H9 (cell line): ENCODE measurements around the gene FARS2. TPM values are rescaled to one million over a fixed set of nuclear protein-coding genes. Genes with fewer than 3 reads are reported as not detected.

Source experiments
- DNase-seq: peaks from one replicate; pipeline ENCODE4 v3.0.0-alpha.2; 2017
- H2AFZ ChIP-seq: one replicate; pipeline ENCODE4 v1.6.1; 2013; ENCODE audit warnings: mild to moderate bottlenecking, low read length, control low read depth, moderate library complexity
- H2AK5ac ChIP-seq: 2 replicates; pipeline ENCODE4 v1.6.1; 2013; ENCODE audit warnings: low read length, control low read depth, mixed read lengths; ENCODE audit not compliant: insufficient read length
- H2BK120ac ChIP-seq: one replicate; pipeline ENCODE4 v1.6.1; 2013; ENCODE audit warnings: low read depth, mild to moderate bottlenecking, low read length, control low read depth, inconsistent platforms; ENCODE audit not compliant: poor library complexity, severe bottlenecking
- H2BK12ac ChIP-seq: 2 replicates; pipeline ENCODE4 v1.6.1; 2013; ENCODE audit warnings: low read length, control low read depth, mixed read lengths, low read depth; ENCODE audit not compliant: insufficient read length
- H2BK15ac ChIP-seq: 2 replicates; pipeline ENCODE4 v1.6.1; 2013; ENCODE audit warnings: low read depth, low read length, control low read depth
- H2BK20ac ChIP-seq: one replicate; pipeline ENCODE4 v1.6.1; 2013; ENCODE audit warnings: low read depth, mild to moderate bottlenecking, low read length, control low read depth, inconsistent platforms; ENCODE audit not compliant: poor library complexity, severe bottlenecking
- H2BK5ac ChIP-seq: 2 replicates; pipeline ENCODE4 v1.6.1; 2013; ENCODE audit warnings: low read length, control low read depth, mixed read lengths; ENCODE audit not compliant: insufficient read length
- H3K14ac ChIP-seq: 2 replicates; pipeline ENCODE4 v1.6.1; 2013; ENCODE audit warnings: low read length, control low read depth; ENCODE audit not compliant: insufficient read depth
- H3K18ac ChIP-seq: 2 replicates; pipeline ENCODE4 v1.6.1; 2013; ENCODE audit warnings: low read depth, mild to moderate bottlenecking, mixed read lengths, low read length, control low read depth; ENCODE audit not compliant: insufficient read length
- H3K23ac ChIP-seq: 2 replicates; pipeline ENCODE4 v1.6.1; 2013; ENCODE audit warnings: low read length, control low read depth, mixed read lengths, low read depth; ENCODE audit not compliant: insufficient read length
- H3K23me2 ChIP-seq: 2 replicates; pipeline ENCODE4 v1.6.1; 2013; ENCODE audit warnings: low read depth, mild to moderate bottlenecking, mixed read lengths, low read length, control low read depth; ENCODE audit not compliant: insufficient read length, poor library complexity, severe bottlenecking
- H3K27ac ChIP-seq: 2 replicates; pipeline ENCODE4 v1.5.1; 2013; ENCODE audit warnings: low read length, control low read depth, mixed read lengths, low read depth; ENCODE audit not compliant: insufficient read length
- H3K27me3 ChIP-seq: 2 replicates; pipeline ENCODE4 v1.6.1; 2013; ENCODE audit warnings: low read length, control low read depth, inconsistent platforms; ENCODE audit not compliant: insufficient read depth
- H3K4ac ChIP-seq: 2 replicates; pipeline ENCODE4 v1.6.1; 2013; ENCODE audit warnings: low read depth, mild to moderate bottlenecking, control low read depth, inconsistent platforms, low read length, moderate library complexity
- H3K4me1 ChIP-seq: 2 replicates; pipeline ENCODE4 v1.6.1; 2013; ENCODE audit warnings: low read length, control low read depth, inconsistent platforms; ENCODE audit not compliant: insufficient read depth
- H3K4me2 ChIP-seq: 2 replicates; pipeline ENCODE4 v1.6.1; 2013; ENCODE audit warnings: low read length, control low read depth, mixed read lengths; ENCODE audit not compliant: insufficient read length, insufficient read depth
- H3K56ac ChIP-seq: 2 replicates; pipeline ENCODE4 v1.6.1; 2013; ENCODE audit warnings: low read depth, mild to moderate bottlenecking, mixed read lengths, low read length, control low read depth; ENCODE audit not compliant: insufficient read length
- H3K79me1 ChIP-seq: 2 replicates; pipeline ENCODE4 v1.6.1; 2013; ENCODE audit warnings: low read depth, mild to moderate bottlenecking, moderate library complexity, low read length, control low read depth, inconsistent platforms; ENCODE audit not compliant: insufficient read depth, poor library complexity, severe bottlenecking
- H3K79me2 ChIP-seq: 2 replicates; pipeline ENCODE4 v1.6.1; 2013; ENCODE audit warnings: low read length, control low read depth, inconsistent platforms; ENCODE audit not compliant: insufficient read depth
- H3K9ac ChIP-seq: 2 replicates; pipeline ENCODE4 v1.6.1; 2013; ENCODE audit warnings: low read length, control low read depth, mixed read lengths; ENCODE audit not compliant: insufficient read length; ENCODE audit errors: extremely low read depth
- H3K9me3 ChIP-seq: one replicate; pipeline ENCODE4 v1.6.1; 2013; ENCODE audit warnings: low read depth, low read length, inconsistent platforms; ENCODE audit not compliant: control insufficient read depth
- H3T11ph ChIP-seq: one replicate; pipeline ENCODE4 v1.6.1; 2013; ENCODE audit warnings: mild to moderate bottlenecking, low read length, control low read depth, inconsistent platforms
- H4K20me1 ChIP-seq: one replicate; pipeline ENCODE4 v1.6.1; 2013; ENCODE audit not compliant: control insufficient read depth, insufficient read length, insufficient read depth
- H4K5ac ChIP-seq: 2 replicates; pipeline ENCODE4 v1.6.1; 2013; ENCODE audit warnings: low read depth, mild to moderate bottlenecking, mixed read lengths, low read length, control low read depth; ENCODE audit not compliant: insufficient read length
- H4K8ac ChIP-seq: replicated peaks from 2 replicates; pipeline ENCODE4 v1.6.1; 2013; ENCODE audit warnings: low read length, control low read depth, mixed read lengths, low read depth; ENCODE audit not compliant: insufficient read length
- H4K91ac ChIP-seq: 2 replicates; pipeline ENCODE4 v1.6.1; 2013; ENCODE audit warnings: low read depth, mild to moderate bottlenecking, moderate library complexity, mixed read lengths, low read length, control low read depth; ENCODE audit not compliant: insufficient read length
- H3K27ac Mint-ChIP-seq, 3 experiments: 2 replicates in 2 of 3; 3 replicates in 1 of 3; pipeline ENCODE4 v1.8.0; 2020 to 2021; ENCODE audit warnings: mixed read lengths in 3 of 3, mild to moderate bottlenecking in 1 of 3, moderate library complexity in 1 of 3
- H3K27me3 Mint-ChIP-seq: 2 replicates; pipeline ENCODE4 v1.8.0; 2021; ENCODE audit warnings: low read depth, mild to moderate bottlenecking, moderate library complexity, mixed read lengths
- H3K36me3 Mint-ChIP-seq, 3 experiments: 2 replicates in 2 of 3; 3 replicates in 1 of 3; pipeline ENCODE4 v1.8.0; 2020 to 2021; ENCODE audit warnings: low read depth in 3 of 3, mixed read lengths in 3 of 3; ENCODE audit not compliant: insufficient read depth in 1 of 3
- H3K4me1 Mint-ChIP-seq, 2 experiments: 2 replicates each; pipeline ENCODE4 v1.8.0; 2020; ENCODE audit warnings: mixed read lengths in 2 of 2
- H3K4me3 Mint-ChIP-seq, 2 experiments: 2 replicates in 1 of 2; 3 replicates in 1 of 2; pipeline ENCODE4 v1.8.0; 2020 to 2021; ENCODE audit warnings: mild to moderate bottlenecking in 2 of 2, mixed read lengths in 2 of 2, moderate library complexity in 1 of 2
- H3K9me3 Mint-ChIP-seq, 2 experiments: 2 replicates in 1 of 2; 3 replicates in 1 of 2; pipeline ENCODE4 v1.8.0; 2020; ENCODE audit warnings: mild to moderate bottlenecking in 2 of 2, mixed read lengths in 2 of 2, moderate library complexity in 1 of 2
- WGBS: extraction: QIAGEN DNeasy Blood & Tissue Kit; methylation state at CpG from one replicate; pipeline ENCODE4 v1.1.7; 2013; ENCODE audit warnings: missing lambda C conversion rate, low lambda C conversion rate, mixed read lengths; ENCODE audit not compliant: insufficient read length; ENCODE audit errors: extremely low coverage; 5-methylcytosine and 5-hydroxymethylcytosine counted together
- total RNA-seq: library from RNA; stranded (reverse); gene quantifications from 2 replicates; pipeline ENCODE4 v1.2.1, GENCODE V29; 2021
- TF ChIP-seq, protein P1 (sequence below): fragments of 200-600 bp; sonication (generic); conservative IDR thresholded peaks from 3 replicates; pipeline ENCODE4 v1.8.0; 2021; ENCODE audit warnings: antibody characterized with exemption, mild to moderate bottlenecking

The FARS2 gene
- total RNA-seq, 1 experiment from 2014 or later = 8.5 TPM

DNA sequence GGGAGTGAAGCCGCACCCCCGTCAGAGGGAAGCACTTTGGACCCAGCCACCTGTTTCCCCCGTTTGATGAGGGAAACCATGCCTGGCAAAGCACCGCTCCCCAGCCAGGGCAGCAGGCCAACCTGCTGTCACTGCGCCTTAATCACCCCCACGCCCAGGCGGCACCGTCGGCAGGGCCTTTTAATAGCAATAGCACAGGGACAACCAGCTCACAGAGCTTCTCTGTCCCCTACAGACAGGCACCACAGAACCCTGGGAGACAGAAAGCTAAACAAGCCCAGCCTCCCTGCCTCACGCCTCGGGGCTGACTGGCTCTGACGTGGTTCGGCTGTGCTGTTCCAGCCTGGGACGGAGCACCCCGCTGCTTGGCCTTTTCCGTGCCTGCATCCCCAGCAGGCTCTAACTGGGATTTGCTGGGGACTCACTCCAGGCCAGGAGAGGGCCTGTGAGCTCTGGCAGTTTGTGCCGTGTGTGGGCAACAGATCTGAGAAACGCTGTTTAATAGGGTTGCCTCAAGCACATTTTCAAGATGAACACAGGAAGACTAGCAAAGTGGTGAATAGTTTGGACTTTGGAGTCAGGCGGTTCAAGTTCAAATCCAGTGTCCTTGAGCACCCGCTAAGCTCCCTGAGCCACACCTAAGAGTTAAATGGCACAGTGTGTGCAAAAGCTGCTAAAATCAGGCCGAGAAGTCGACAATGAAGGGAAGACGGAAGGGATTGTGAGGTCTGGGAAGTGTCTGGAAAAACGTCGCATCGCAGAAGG is 521.7 kb downstream of the FARS2 start:
- H4K5ac ChIP-seq = no peak overlapping the region
- H3K9ac ChIP-seq = no peak overlapping the region
- no peak overlapping the region for H3K14ac ChIP-seq
- H4K20me1 ChIP-seq = no peaks in the 10 kb centered on the region
- H2BK5ac ChIP-seq = no peak overlapping the region
- TF ChIP-seq, protein P1, sequence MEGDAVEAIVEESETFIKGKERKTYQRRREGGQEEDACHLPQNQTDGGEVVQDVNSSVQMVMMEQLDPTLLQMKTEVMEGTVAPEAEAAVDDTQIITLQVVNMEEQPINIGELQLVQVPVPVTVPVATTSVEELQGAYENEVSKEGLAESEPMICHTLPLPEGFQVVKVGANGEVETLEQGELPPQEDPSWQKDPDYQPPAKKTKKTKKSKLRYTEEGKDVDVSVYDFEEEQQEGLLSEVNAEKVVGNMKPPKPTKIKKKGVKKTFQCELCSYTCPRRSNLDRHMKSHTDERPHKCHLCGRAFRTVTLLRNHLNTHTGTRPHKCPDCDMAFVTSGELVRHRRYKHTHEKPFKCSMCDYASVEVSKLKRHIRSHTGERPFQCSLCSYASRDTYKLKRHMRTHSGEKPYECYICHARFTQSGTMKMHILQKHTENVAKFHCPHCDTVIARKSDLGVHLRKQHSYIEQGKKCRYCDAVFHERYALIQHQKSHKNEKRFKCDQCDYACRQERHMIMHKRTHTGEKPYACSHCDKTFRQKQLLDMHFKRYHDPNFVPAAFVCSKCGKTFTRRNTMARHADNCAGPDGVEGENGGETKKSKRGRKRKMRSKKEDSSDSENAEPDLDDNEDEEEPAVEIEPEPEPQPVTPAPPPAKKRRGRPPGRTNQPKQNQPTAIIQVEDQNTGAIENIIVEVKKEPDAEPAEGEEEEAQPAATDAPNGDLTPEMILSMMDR = no peak
- no peak overlapping the region for H2BK12ac ChIP-seq
- no peak overlapping the region for H3K27ac ChIP-seq
- Mint-ChIP-seq H3K27ac (peak overlapping the region in 1 of 3 experiments; percentile 59; a peak in 2 of 7 replicates), H3K4me3 (no peak overlapping the region; a peak in 1 of 5 replicates), H3K27me3 (no peaks in the 10 kb centered on the region), H3K9me3 (no peaks in the 10 kb centered on the region; a peak in 1 of 5 replicates), H3K4me1 (peaks cover 26 to 35% of the 10 kb centered on the region in 2 experiments), H3K36me3 (no peaks in the 10 kb centered on the region)
- no peak overlapping the region for H3K4ac ChIP-seq
- no peak overlapping the region for H2AFZ ChIP-seq
- no peak overlapping the region for H2BK15ac ChIP-seq
- no peak overlapping the region for H3K56ac ChIP-seq
- no peak overlapping the region for H3K18ac ChIP-seq
- no peak overlapping the region for H3K23ac ChIP-seq
- no peaks in the 10 kb centered on the region for H3K27me3 ChIP-seq
- no peaks in the 10 kb centered on the region for H3K79me2 ChIP-seq
- no peaks in the 10 kb centered on the region; the same call in 1 of the 2 replicates for H3K4me1 ChIP-seq
- no CpG with 5 or more reads among the region's 26 CpGs for WGBS
- H3K79me1 ChIP-seq = no peaks in the 10 kb centered on the region
- no peak overlapping the region for H2BK20ac ChIP-seq
- no peak overlapping the region for H4K8ac ChIP-seq
- no peak overlapping the region for H2AK5ac ChIP-seq
- H3K9me3 ChIP-seq = no peaks in the 10 kb centered on the region
- no peak overlapping the region for H2BK120ac ChIP-seq
- H3K4me2 ChIP-seq = no peak overlapping the region
- no peaks in the 10 kb centered on the region for H3K23me2 ChIP-seq
- DNase-seq = no peak
- H4K91ac ChIP-seq = no peak overlapping the region
- no peak overlapping the region for H3T11ph ChIP-seq
